HG03378 (cell line): ENCODE data around the gene MT1E.

Experiments
- ATAC-seq: cut with Tn5 transposase; IDR thresholded peaks from one replicate; pipeline ENCODE4 v1.9.1; 2021; ENCODE audit warnings: mild to moderate bottlenecking, moderate library complexity; ENCODE audit not compliant: unreplicated experiment

The MT1E gene

GRCh38 chr16:56623637-56624036 is 1.9 kb upstream of the MT1E start:
- no peak for ATAC-seq

DNA sequence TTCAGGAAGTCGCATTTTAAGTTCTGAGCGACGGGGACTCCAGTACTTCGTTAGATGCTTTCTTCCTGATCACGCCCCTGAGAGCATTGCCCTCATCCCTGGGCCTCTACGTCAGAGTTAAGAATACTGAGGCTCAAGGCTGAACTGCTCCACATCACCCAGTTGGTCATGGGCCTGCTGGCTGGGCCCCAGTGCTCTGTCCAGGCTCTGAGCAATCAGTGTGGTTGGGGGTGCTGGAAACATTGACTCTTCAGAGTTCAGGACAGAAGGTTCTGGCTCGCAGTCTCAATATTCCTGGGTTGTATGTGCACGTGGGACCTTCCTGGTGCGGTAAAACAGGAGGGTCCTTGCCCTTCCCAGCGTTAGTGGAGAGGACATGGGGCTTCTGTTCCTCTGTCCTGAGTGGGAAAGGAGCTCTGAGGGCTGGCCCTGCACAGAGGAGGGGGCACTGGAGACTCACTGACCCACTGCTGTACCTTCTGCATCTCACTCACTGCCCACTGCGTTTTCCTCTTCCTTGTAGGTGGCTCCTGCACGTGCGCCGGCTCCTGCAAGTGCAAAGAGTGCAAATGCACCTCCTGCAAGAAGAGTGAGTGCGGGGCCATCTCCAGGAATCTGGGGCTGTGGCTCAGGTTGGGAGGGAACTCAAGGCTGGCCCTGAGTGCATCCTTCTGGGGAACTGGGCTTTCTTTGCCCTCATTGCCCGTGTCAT is 518 bp downstream of the MT1E start:
- no peak for ATAC-seq

DNA sequence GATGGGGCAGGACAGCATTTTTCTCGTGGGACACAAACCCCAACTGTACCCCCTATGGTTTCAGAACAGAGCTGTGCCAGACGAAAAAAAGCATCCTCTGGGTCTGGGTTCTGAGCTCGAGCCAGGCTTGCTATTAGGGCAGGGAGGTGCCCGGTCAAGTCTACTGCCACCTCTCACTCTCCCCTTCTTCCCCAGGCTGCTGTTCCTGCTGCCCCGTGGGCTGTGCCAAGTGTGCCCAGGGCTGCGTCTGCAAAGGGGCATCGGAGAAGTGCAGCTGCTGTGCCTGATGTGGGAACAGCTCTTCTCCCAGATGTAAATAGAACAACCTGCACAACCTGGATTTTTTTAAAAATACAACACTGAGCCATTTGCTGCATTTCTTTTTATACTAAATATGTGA is 1.1 kb downstream of the MT1E start:
- no peak for ATAC-seq

DNA sequence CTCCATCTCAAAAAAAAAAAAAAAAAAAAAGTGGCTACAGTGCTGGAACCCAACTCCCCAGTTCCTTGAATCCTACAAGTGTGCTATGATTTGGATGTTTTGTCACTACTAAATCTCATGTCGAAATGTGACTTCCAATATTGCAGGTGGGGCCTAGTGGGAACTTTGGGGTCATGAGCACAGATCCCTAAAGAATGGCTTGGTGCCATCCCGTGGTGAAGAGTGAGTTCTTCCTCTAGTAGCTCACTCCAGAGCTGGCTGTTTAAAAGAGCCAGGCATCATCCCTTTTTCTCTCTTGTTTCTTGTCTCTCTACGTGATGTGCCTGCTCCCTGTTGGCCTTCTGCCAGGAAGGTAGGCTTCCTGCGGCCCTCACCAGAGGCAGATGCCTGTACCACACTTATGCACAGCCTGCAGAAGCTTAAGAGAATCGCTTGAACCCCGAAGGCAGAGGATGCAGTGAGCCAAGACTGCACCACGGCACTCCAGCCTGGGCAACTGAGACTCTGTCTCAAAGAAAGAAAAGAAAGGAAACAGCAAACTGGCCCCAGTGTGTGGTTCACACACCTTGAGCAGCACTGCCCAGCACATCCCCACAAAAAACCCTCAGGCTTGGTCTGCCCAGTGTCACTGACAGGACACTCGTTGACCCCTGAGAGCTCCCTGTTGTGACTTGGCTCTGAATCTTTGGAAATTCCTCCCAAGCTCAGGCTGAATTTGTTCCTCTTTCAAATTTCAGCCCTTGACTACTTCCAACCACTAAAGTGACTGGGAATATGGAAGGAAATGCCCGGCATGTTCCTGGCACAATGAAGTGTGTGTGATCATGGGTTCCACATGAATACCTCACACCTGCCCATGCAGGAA is 3.1 kb downstream of the MT1E start:
- no peak for ATAC-seq

DNA sequence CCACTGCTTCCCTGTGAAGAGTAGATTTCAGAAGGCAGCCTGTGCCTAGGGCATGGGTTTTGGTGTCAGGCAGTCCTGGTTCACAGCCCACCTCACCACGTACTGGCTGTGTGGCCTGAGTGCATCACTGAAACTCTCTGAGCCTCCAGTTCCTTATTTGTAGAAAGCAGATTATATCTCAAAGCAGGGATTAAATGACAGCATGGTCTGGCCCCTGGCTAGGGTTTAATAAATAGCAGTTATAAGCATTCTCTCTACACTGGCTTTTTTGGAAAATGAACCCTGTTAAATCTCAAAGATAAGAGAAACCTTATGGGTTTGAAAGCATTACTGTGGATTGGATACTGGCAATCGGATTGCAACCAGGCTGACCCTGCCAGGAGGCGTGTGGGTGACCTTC is 4.0 kb downstream of the MT1E start:
- ATAC-seq, result no peak

DNA sequence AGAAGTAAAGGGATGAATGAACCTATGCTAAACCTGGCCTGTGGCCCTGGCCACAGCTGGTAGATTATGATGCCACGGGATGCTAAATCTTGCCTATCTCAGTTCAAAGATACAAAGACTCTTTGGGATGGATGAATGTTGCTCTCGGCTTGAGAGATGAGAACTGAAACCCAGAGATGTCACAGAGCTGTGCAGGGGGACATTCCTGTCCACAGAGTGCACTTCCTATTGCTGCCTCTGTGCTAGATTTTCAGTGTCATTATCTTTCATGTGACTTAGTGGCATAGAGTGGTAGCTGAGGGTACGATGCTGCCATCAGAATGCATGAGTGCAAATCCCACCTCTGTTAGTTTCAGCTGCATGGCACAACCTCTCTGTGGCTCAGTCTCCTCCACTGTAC is 4.6 kb downstream of the MT1E start:
- peak; percentile 87 for ATAC-seq

GRCh38 chr16:56631197-56631596 is 5.6 kb downstream of the MT1E start:
- no peak for ATAC-seq

- no peak for ATAC-seq
These were observed 6.2 kb downstream of the MT1E start for GRCh38 chr16:56631832-56632155.

DNA sequence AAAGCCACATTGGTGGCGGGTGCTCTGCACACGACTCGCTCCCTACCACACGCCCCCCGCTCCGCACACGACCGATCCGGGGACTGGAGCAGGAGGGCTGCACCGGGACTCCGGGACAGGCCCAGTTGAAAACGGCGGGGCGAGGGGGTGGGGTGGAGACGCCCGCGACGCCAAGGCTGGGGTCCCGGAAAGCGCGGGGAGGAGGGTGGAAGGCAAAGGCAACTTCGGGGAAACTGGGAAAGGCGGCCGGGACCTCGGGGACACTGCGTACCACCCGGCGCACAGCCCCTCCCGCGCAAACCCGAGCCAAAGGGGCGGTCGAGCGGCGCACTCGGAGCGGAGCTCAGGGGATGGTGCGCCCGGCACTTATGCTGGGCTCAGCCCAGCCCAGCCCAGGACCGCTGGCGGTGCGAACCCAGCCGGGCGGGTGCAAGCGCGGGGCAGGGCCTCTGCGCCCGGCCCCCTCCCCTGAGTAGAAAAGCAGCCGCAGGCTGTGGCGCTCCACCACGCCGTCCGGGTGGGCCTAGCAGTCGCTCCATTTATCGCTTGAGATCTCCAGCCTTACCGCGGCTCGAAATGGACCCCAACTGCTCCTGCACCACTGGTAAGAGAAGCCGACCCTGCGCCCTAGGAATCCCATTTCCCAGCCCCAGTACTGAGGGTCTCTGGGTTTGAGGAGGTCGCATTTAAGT is 6.7 kb downstream of the MT1E start, which contains the start of gene MT1M:
MT1M (plus strand) TSS at position 504 of the 692 bp plus-strand sequence; CDS start at position 577, 73 bp downstream.
- no peak for ATAC-seq

GRCh38 chr16:56632848-56633365 is 7.3 kb downstream of the MT1E start:
- ATAC-seq, result no peak

- no peak for ATAC-seq
These were observed 8.0 kb downstream of the MT1E start for GRCh38 chr16:56633535-56633934.

DNA sequence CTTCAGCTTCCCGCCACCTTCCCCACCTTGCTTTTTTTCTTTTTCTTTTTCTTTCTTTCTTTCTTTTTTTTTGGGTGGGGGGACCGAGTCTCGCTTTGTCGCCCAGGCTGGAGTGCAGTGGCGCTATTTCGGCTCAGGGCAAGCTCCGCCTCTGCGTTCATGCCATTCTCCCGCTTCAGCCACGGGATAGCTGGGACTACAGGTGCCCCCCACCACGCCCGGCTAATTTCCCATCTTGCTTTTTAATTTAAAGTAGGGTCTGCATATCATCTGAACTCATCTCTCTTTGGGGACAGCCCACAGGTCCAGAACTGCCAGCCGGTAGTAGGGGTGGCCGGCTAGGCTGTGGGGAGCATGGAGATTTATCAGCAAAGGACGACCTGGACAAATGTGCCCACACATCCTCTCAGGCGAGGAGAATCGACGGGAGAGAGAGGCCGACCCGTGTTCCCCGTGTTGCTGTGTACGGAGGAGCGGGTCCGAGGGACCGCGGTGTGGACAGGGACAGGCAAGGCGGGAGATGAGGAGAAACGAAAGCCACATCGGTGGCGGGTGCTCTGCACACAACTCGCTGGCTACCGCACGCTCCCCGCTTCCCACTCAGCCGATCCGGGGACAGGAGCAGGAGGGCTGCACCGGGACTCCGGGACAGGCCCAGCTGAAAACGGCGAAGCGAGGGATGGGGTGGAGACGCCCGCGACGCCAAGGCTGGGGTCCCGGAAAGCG is 9.3 kb downstream of the MT1E start:
- ATAC-seq, result no peak

DNA sequence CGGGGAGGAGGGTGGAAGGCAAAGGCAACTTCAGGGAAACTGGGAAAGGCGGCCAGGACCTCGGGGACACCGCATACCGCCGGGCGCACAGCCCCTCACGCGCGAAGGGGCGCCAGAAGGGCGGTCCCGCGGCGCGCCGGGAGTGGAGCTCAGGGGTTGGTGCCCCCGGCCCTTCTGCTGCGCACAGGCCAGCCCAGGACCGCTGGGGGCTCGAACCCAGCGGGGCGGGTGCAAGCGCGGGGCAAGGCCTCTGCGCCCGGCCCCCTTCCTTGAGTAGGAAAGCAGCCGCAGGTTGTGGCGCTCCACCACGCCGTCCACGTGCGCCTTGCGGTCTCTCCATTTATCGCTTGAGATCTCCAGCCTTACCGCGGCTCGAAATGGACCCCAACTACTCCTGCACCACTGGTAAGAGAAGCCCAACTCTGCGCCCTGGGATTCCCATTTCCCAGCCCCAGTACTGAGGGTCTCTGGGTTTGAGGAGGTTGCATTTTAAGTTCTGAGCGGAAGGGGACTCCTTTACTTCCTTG is 9.9 kb downstream of the MT1E start:
- no peak for ATAC-seq

GRCh38 chr16:56636616-56637413 is 11.2 kb downstream of the MT1E start:
- ATAC-seq, result no peak

- no peak for ATAC-seq
These were observed 12.5 kb downstream of the MT1E start, which contains the start of gene MT1A for GRCh38 chr16:56637814-56638750. TSS of gene MT1A (plus strand) at chr16:56638666. CDS start at chr16:56638739, 73 bp downstream.

GRCh38 chr16:56639045-56639444 is 13.5 kb downstream of the MT1E start:
- no peak for ATAC-seq

GRCh38 chr16:56640076-56640475 is 14.5 kb downstream of the MT1E start:
- ATAC-seq, result no peak

GRCh38 chr16:56641166-56641565 is 15.6 kb downstream of the MT1E start:
- no peak for ATAC-seq
